ENCODE data around the gene PCYT1B.
"Not testable (repeated sequence)": the region's sequence is repeated elsewhere in the genome, so short reads cannot be mapped to it uniquely, and the experiment has no call there.

Gene PCYT1B

DNA sequence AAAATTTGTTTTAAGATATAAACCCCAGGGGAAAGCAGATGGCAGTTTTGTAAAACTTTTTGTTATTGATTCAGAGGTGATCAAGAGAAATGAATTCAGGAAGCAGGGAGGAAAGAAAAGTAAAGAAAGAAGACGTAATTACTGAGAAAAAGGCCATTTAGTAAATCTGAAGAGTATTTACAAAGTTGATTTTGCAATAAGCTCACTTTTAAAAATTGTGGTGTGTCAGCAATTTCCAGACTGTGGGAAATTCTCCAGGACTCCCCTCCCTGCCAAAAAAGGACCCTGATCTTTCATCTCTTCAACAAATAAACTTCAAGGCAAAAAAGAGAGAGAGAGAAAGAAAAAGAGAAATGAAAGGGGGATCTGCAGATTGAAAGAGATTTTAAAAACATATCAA is 36.6 kb downstream of the PCYT1B start:
- DNase-seq (ENCODE audit: extremely low spot score) = no peak
- TF ChIP-seq L3MBTL2 (conservative IDR thresholded peaks at IDR 0.05) = no peak
- TF ChIP-seq NFRKB (IDR thresholded peaks at IDR 0.05) = no peak
- TF ChIP-seq SP1 (IDR thresholded peaks at IDR 0.05) = no peak
- no peak for TF ChIP-seq TARDBP (IDR thresholded peaks at IDR 0.05)
- TF ChIP-seq FOXK2 (IDR thresholded peaks at IDR 0.05) = no peak
- TF ChIP-seq ELF4 (IDR thresholded peaks at IDR 0.05) = no peak
- no peak for TF ChIP-seq CTBP1 (IDR thresholded peaks at IDR 0.05; ENCODE audit: borderline replicate concordance)
- TF ChIP-seq LEF1 (IDR thresholded peaks at IDR 0.05; ENCODE audit: borderline replicate concordance) = no peak
- TF ChIP-seq FOXA1 (IDR thresholded peaks at IDR 0.05) = no peak
- no peak for TF ChIP-seq ZNF384 (IDR thresholded peaks at IDR 0.05)
- no peak for TF ChIP-seq FOXM1 (IDR thresholded peaks at IDR 0.05; ENCODE audit: borderline replicate concordance)
- no peak for TF ChIP-seq BHLHE40 (IDR thresholded peaks at IDR 0.05; ENCODE audit: borderline replicate concordance)
- no peak for TF ChIP-seq HDGF (IDR thresholded peaks at IDR 0.05; ENCODE audit: borderline replicate concordance)
- TF ChIP-seq ARNT (IDR thresholded peaks at IDR 0.05) = no peak
- no peak for TF ChIP-seq PKNOX1 (IDR thresholded peaks at IDR 0.05)
- no peak for TF ChIP-seq SUZ12 (IDR thresholded peaks at IDR 0.05)
- POLR2A ChIA-PET = no interaction called here
- CTCF ChIA-PET = interaction anchor here (0.6 kb wide), 1 partner anchor 17 kb away, joined by 3 read pairs; no protein-coding TSS in a partner anchor

DNA sequence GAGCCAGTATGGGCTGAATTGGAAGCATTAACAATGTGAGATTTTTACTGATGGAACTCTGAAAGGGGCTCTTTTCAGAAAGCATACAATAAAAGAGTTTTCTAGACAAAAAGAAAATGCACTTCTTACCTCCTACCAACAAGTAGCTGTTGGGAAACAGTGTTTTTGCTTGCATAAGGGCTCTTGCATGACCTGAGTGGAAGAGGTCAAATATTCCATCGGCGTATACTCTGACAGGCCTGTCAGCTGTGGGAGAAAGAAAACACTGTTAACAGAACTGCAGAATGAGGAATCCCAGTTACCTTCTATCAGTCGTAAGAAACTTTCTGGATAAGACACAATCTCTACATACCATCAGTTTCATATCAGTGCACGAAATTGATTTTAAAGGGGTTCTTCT is 39.5 kb downstream of the PCYT1B start:
- TF ChIP-seq CTBP1 (IDR thresholded peaks at IDR 0.05; ENCODE audit: borderline replicate concordance) = no peak
- TF ChIP-seq SP1 (IDR thresholded peaks at IDR 0.05) = no peak
- no peak for TF ChIP-seq TARDBP (IDR thresholded peaks at IDR 0.05)
- TF ChIP-seq BHLHE40 (IDR thresholded peaks at IDR 0.05; ENCODE audit: borderline replicate concordance) = no peak
- no peak for TF ChIP-seq HDGF (IDR thresholded peaks at IDR 0.05; ENCODE audit: borderline replicate concordance)
- TF ChIP-seq ARNT (IDR thresholded peaks at IDR 0.05) = no peak
- no peak for TF ChIP-seq L3MBTL2 (conservative IDR thresholded peaks at IDR 0.05)
- no peak for TF ChIP-seq LEF1 (IDR thresholded peaks at IDR 0.05; ENCODE audit: borderline replicate concordance)
- TF ChIP-seq NFRKB (IDR thresholded peaks at IDR 0.05) = no peak
- no peak for TF ChIP-seq PKNOX1 (IDR thresholded peaks at IDR 0.05)
- no peak for TF ChIP-seq FOXM1 (IDR thresholded peaks at IDR 0.05; ENCODE audit: borderline replicate concordance)
- no peak for TF ChIP-seq ZNF384 (IDR thresholded peaks at IDR 0.05)
- no peak for TF ChIP-seq FOXA1 (IDR thresholded peaks at IDR 0.05)
- no peak for TF ChIP-seq ELF4 (IDR thresholded peaks at IDR 0.05)
- no peak for TF ChIP-seq FOXK2 (IDR thresholded peaks at IDR 0.05)
- TF ChIP-seq SUZ12 (IDR thresholded peaks at IDR 0.05) = no peak
- ChIA-PET CTCF (no interaction called here), POLR2A (no interaction called here)
- DNase-seq (ENCODE audit: extremely low spot score) = no peak

DNA sequence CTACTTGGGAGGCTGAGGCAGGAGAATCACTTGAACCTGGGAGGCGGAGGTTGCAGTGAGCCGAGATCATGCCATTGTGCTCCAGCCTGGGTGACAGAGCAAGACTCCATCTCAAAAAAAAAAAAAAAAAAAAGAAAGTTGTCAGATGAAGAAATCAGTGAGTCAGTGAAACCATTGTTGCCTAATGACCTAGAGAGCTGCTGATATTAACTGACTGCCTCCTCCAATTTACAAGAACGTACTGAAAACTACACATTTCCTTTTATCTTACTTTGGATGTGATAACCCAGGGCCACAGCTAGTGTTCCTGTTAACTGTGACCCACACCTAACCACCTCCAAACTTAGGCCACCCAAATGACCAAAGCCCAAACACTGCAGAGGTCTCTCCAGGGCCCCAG is 41.2 kb downstream of the PCYT1B start:
- DNase-seq (ENCODE audit: extremely low spot score); CTCF ChIA-PET; POLR2A ChIA-PET: not testable (repeated sequence)

DNA sequence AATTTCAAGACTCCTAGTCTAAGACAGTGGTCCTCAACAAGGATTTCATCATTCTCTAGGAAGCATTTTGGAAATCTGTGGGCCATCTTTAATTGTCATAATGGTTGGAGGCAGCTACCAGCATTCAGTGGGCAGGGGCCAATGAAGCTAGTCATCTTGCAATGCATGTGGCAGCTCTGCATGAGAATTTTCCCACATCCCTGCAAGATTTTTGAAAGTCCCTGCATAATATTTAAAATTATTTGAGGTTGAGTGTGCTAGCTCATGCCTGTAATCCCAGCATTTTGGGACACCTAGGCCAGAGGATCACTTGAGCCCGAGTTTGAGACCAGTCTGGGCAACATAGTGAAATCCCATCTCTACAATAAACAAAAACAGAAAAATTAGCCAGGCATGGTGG is 44.0 kb downstream of the PCYT1B start:
- DNase-seq (ENCODE audit: extremely low spot score) = no peak
- TF ChIP-seq TARDBP (IDR thresholded peaks at IDR 0.05) (no peak), NFRKB (IDR thresholded peaks at IDR 0.05) (no peak), ELF4 (IDR thresholded peaks at IDR 0.05) (no peak), CTBP1 (IDR thresholded peaks at IDR 0.05; ENCODE audit: borderline replicate concordance) (no peak), FOXM1 (IDR thresholded peaks at IDR 0.05; ENCODE audit: borderline replicate concordance) (no peak), HDGF (IDR thresholded peaks at IDR 0.05; ENCODE audit: borderline replicate concordance) (no peak), BHLHE40 (IDR thresholded peaks at IDR 0.05; ENCODE audit: borderline replicate concordance) (no peak), LEF1 (IDR thresholded peaks at IDR 0.05; ENCODE audit: borderline replicate concordance) (no peak)
- ChIA-PET POLR2A (no interaction called here), CTCF (no interaction called here)

GRCh38 chrX:24601858-24602257 is 45.3 kb downstream of the PCYT1B start:
- no peak for DNase-seq (ENCODE audit: extremely low spot score)
- ChIA-PET CTCF (no interaction called here), POLR2A (no interaction called here)
- TF ChIP-seq CTBP1 (IDR thresholded peaks at IDR 0.05; ENCODE audit: borderline replicate concordance) = no peak

GRCh38 chrX:24594501-24594900 is 52.6 kb downstream of the PCYT1B start:
- ChIA-PET POLR2A (no interaction called here), CTCF (no interaction called here)
- DNase-seq (ENCODE audit: extremely low spot score) = no peak
- TF ChIP-seq FOXM1 (IDR thresholded peaks at IDR 0.05; ENCODE audit: borderline replicate concordance) = no peak
- TF ChIP-seq ELF4 (IDR thresholded peaks at IDR 0.05) = no peak
- TF ChIP-seq SP1 (IDR thresholded peaks at IDR 0.05) = no peak
- TF ChIP-seq FOXK2 (IDR thresholded peaks at IDR 0.05) = no peak
- TF ChIP-seq ARNT (IDR thresholded peaks at IDR 0.05) = no peak
- no peak for TF ChIP-seq L3MBTL2 (conservative IDR thresholded peaks at IDR 0.05)
- TF ChIP-seq PKNOX1 (IDR thresholded peaks at IDR 0.05) = no peak
- no peak for TF ChIP-seq SUZ12 (IDR thresholded peaks at IDR 0.05)
- no peak for TF ChIP-seq TARDBP (IDR thresholded peaks at IDR 0.05)
- no peak for TF ChIP-seq BHLHE40 (IDR thresholded peaks at IDR 0.05; ENCODE audit: borderline replicate concordance)
- no peak for TF ChIP-seq FOXA1 (IDR thresholded peaks at IDR 0.05)
- TF ChIP-seq ZNF384 (IDR thresholded peaks at IDR 0.05) = no peak
- TF ChIP-seq LEF1 (IDR thresholded peaks at IDR 0.05; ENCODE audit: borderline replicate concordance) = no peak
- TF ChIP-seq CTBP1 (IDR thresholded peaks at IDR 0.05; ENCODE audit: borderline replicate concordance) = no peak
- TF ChIP-seq NFRKB (IDR thresholded peaks at IDR 0.05) = no peak
- no peak for TF ChIP-seq HDGF (IDR thresholded peaks at IDR 0.05; ENCODE audit: borderline replicate concordance)

DNA sequence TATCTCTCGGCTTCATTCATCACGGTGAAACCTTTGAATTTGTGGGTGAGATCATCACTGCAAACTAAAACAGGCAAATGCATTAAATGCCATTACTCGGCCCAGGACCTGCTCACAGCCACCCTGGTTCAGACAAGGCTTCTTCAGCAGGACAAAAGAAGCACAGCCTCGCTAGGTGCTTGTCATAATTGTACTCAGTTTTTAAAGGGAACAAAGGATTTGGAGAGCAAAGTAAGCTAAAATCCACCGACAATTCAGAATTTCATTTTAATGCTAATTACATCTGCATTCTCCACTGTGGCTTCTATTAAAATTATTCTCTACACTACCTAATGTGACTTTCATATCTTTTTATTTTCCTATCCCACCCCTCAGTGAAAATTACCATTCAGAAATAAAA is 57.0 kb downstream of the PCYT1B start:
- ChIA-PET POLR2A (no interaction called here), CTCF (no interaction called here)
- no peak for DNase-seq (ENCODE audit: extremely low spot score)
- TF ChIP-seq PKNOX1 (IDR thresholded peaks at IDR 0.05) = no peak
- no peak for TF ChIP-seq LEF1 (IDR thresholded peaks at IDR 0.05; ENCODE audit: borderline replicate concordance)
- TF ChIP-seq BHLHE40 (IDR thresholded peaks at IDR 0.05; ENCODE audit: borderline replicate concordance) = no peak
- TF ChIP-seq ARNT (IDR thresholded peaks at IDR 0.05) = no peak
- TF ChIP-seq FOXA1 (IDR thresholded peaks at IDR 0.05) = no peak
- no peak for TF ChIP-seq ZNF384 (IDR thresholded peaks at IDR 0.05)
- TF ChIP-seq CTBP1 (IDR thresholded peaks at IDR 0.05; ENCODE audit: borderline replicate concordance) = no peak
- TF ChIP-seq FOXM1 (IDR thresholded peaks at IDR 0.05; ENCODE audit: borderline replicate concordance) = no peak
- TF ChIP-seq FOXK2 (IDR thresholded peaks at IDR 0.05) = no peak
- no peak for TF ChIP-seq ELF4 (IDR thresholded peaks at IDR 0.05)
- TF ChIP-seq TARDBP (IDR thresholded peaks at IDR 0.05) = no peak

Measured in HEK293T (cell line).